H9 (cell line): ENCODE results near the gene CCDC78. TPM values are rescaled to one million over a fixed set of nuclear protein-coding genes. Genes with fewer than 3 reads are reported as not detected.
A peak's percentile ranks its signal among the peaks of the same experiment; 100 is the strongest.

Source experiments
- DNase-seq: peaks from one replicate; pipeline ENCODE4 v3.0.0-alpha.2; 2017
- H2AFZ ChIP-seq: one replicate; pipeline ENCODE4 v1.6.1; 2013; ENCODE audit warnings: mild to moderate bottlenecking, low read length, control low read depth, moderate library complexity
- H2AK5ac ChIP-seq: 2 replicates; pipeline ENCODE4 v1.6.1; 2013; ENCODE audit warnings: low read length, control low read depth, mixed read lengths; ENCODE audit not compliant: insufficient read length
- H2BK120ac ChIP-seq: one replicate; pipeline ENCODE4 v1.6.1; 2013; ENCODE audit warnings: low read depth, mild to moderate bottlenecking, low read length, control low read depth, inconsistent platforms; ENCODE audit not compliant: poor library complexity, severe bottlenecking
- H2BK12ac ChIP-seq: 2 replicates; pipeline ENCODE4 v1.6.1; 2013; ENCODE audit warnings: low read length, control low read depth, mixed read lengths, low read depth; ENCODE audit not compliant: insufficient read length
- H2BK15ac ChIP-seq: 2 replicates; pipeline ENCODE4 v1.6.1; 2013; ENCODE audit warnings: low read depth, low read length, control low read depth
- H2BK20ac ChIP-seq: one replicate; pipeline ENCODE4 v1.6.1; 2013; ENCODE audit warnings: low read depth, mild to moderate bottlenecking, low read length, control low read depth, inconsistent platforms; ENCODE audit not compliant: poor library complexity, severe bottlenecking
- H2BK5ac ChIP-seq: 2 replicates; pipeline ENCODE4 v1.6.1; 2013; ENCODE audit warnings: low read length, control low read depth, mixed read lengths; ENCODE audit not compliant: insufficient read length
- H3K14ac ChIP-seq: 2 replicates; pipeline ENCODE4 v1.6.1; 2013; ENCODE audit warnings: low read length, control low read depth; ENCODE audit not compliant: insufficient read depth
- H3K18ac ChIP-seq: 2 replicates; pipeline ENCODE4 v1.6.1; 2013; ENCODE audit warnings: low read depth, mild to moderate bottlenecking, mixed read lengths, low read length, control low read depth; ENCODE audit not compliant: insufficient read length
- H3K23ac ChIP-seq: 2 replicates; pipeline ENCODE4 v1.6.1; 2013; ENCODE audit warnings: low read length, control low read depth, mixed read lengths, low read depth; ENCODE audit not compliant: insufficient read length
- H3K23me2 ChIP-seq: 2 replicates; pipeline ENCODE4 v1.6.1; 2013; ENCODE audit warnings: low read depth, mild to moderate bottlenecking, mixed read lengths, low read length, control low read depth; ENCODE audit not compliant: insufficient read length, poor library complexity, severe bottlenecking
- H3K27ac ChIP-seq: 2 replicates; pipeline ENCODE4 v1.5.1; 2013; ENCODE audit warnings: low read length, control low read depth, mixed read lengths, low read depth; ENCODE audit not compliant: insufficient read length
- H3K27me3 ChIP-seq: 2 replicates; pipeline ENCODE4 v1.6.1; 2013; ENCODE audit warnings: low read length, control low read depth, inconsistent platforms; ENCODE audit not compliant: insufficient read depth
- H3K4ac ChIP-seq: 2 replicates; pipeline ENCODE4 v1.6.1; 2013; ENCODE audit warnings: low read depth, mild to moderate bottlenecking, control low read depth, inconsistent platforms, low read length, moderate library complexity
- H3K4me1 ChIP-seq: 2 replicates; pipeline ENCODE4 v1.6.1; 2013; ENCODE audit warnings: low read length, control low read depth, inconsistent platforms; ENCODE audit not compliant: insufficient read depth
- H3K4me2 ChIP-seq: 2 replicates; pipeline ENCODE4 v1.6.1; 2013; ENCODE audit warnings: low read length, control low read depth, mixed read lengths; ENCODE audit not compliant: insufficient read length, insufficient read depth
- H3K56ac ChIP-seq: 2 replicates; pipeline ENCODE4 v1.6.1; 2013; ENCODE audit warnings: low read depth, mild to moderate bottlenecking, mixed read lengths, low read length, control low read depth; ENCODE audit not compliant: insufficient read length
- H3K79me1 ChIP-seq: 2 replicates; pipeline ENCODE4 v1.6.1; 2013; ENCODE audit warnings: low read depth, mild to moderate bottlenecking, moderate library complexity, low read length, control low read depth, inconsistent platforms; ENCODE audit not compliant: insufficient read depth, poor library complexity, severe bottlenecking
- H3K79me2 ChIP-seq: 2 replicates; pipeline ENCODE4 v1.6.1; 2013; ENCODE audit warnings: low read length, control low read depth, inconsistent platforms; ENCODE audit not compliant: insufficient read depth
- H3K9ac ChIP-seq: 2 replicates; pipeline ENCODE4 v1.6.1; 2013; ENCODE audit warnings: low read length, control low read depth, mixed read lengths; ENCODE audit not compliant: insufficient read length; ENCODE audit errors: extremely low read depth
- H3K9me3 ChIP-seq: one replicate; pipeline ENCODE4 v1.6.1; 2013; ENCODE audit warnings: low read depth, low read length, inconsistent platforms; ENCODE audit not compliant: control insufficient read depth
- H3T11ph ChIP-seq: one replicate; pipeline ENCODE4 v1.6.1; 2013; ENCODE audit warnings: mild to moderate bottlenecking, low read length, control low read depth, inconsistent platforms
- H4K20me1 ChIP-seq: one replicate; pipeline ENCODE4 v1.6.1; 2013; ENCODE audit not compliant: control insufficient read depth, insufficient read length, insufficient read depth
- H4K5ac ChIP-seq: 2 replicates; pipeline ENCODE4 v1.6.1; 2013; ENCODE audit warnings: low read depth, mild to moderate bottlenecking, mixed read lengths, low read length, control low read depth; ENCODE audit not compliant: insufficient read length
- H4K8ac ChIP-seq: replicated peaks from 2 replicates; pipeline ENCODE4 v1.6.1; 2013; ENCODE audit warnings: low read length, control low read depth, mixed read lengths, low read depth; ENCODE audit not compliant: insufficient read length
- H4K91ac ChIP-seq: 2 replicates; pipeline ENCODE4 v1.6.1; 2013; ENCODE audit warnings: low read depth, mild to moderate bottlenecking, moderate library complexity, mixed read lengths, low read length, control low read depth; ENCODE audit not compliant: insufficient read length
- H3K27ac Mint-ChIP-seq, 3 experiments: 2 replicates in 2 of 3; 3 replicates in 1 of 3; pipeline ENCODE4 v1.8.0; 2020 to 2021; ENCODE audit warnings: mixed read lengths in 3 of 3, mild to moderate bottlenecking in 1 of 3, moderate library complexity in 1 of 3
- H3K27me3 Mint-ChIP-seq: 2 replicates; pipeline ENCODE4 v1.8.0; 2021; ENCODE audit warnings: low read depth, mild to moderate bottlenecking, moderate library complexity, mixed read lengths
- H3K36me3 Mint-ChIP-seq, 3 experiments: 2 replicates in 2 of 3; 3 replicates in 1 of 3; pipeline ENCODE4 v1.8.0; 2020 to 2021; ENCODE audit warnings: low read depth in 3 of 3, mixed read lengths in 3 of 3; ENCODE audit not compliant: insufficient read depth in 1 of 3
- H3K4me1 Mint-ChIP-seq, 2 experiments: 2 replicates each; pipeline ENCODE4 v1.8.0; 2020; ENCODE audit warnings: mixed read lengths in 2 of 2
- H3K4me3 Mint-ChIP-seq, 2 experiments: 2 replicates in 1 of 2; 3 replicates in 1 of 2; pipeline ENCODE4 v1.8.0; 2020 to 2021; ENCODE audit warnings: mild to moderate bottlenecking in 2 of 2, mixed read lengths in 2 of 2, moderate library complexity in 1 of 2
- H3K9me3 Mint-ChIP-seq, 2 experiments: 2 replicates in 1 of 2; 3 replicates in 1 of 2; pipeline ENCODE4 v1.8.0; 2020; ENCODE audit warnings: mild to moderate bottlenecking in 2 of 2, mixed read lengths in 2 of 2, moderate library complexity in 1 of 2
- CTCF ChIP-seq: fragments of 200-600 bp; sonication (generic); conservative IDR thresholded peaks from 3 replicates; pipeline ENCODE4 v1.8.0; 2021; ENCODE audit warnings: antibody characterized with exemption, mild to moderate bottlenecking
- WGBS: extraction: QIAGEN DNeasy Blood & Tissue Kit; methylation state at CpG from one replicate; pipeline ENCODE4 v1.1.7; 2013; ENCODE audit warnings: missing lambda C conversion rate, low lambda C conversion rate, mixed read lengths; ENCODE audit not compliant: insufficient read length; ENCODE audit errors: extremely low coverage; 5-methylcytosine and 5-hydroxymethylcytosine counted together
- total RNA-seq: library from RNA; stranded (reverse); gene quantifications from 2 replicates; pipeline ENCODE4 v1.2.1, GENCODE V29; 2021

Gene CCDC78
- total RNA-seq, 1 experiment from 2014 or later: 12.1 TPM

- Histone ChIP-seq H2BK5ac (no peak overlapping the region), H3K4me1 (no peaks in the 10 kb centered on the region), H3K27me3 (peaks cover 55% of the 10 kb centered on the region; the same call in 1 of the 2 replicates), H3K23ac (no peak overlapping the region), H4K20me1 (no peaks in the 10 kb centered on the region), H2BK20ac (no peak overlapping the region), H3K27ac (no peak overlapping the region), H3K14ac (no peak overlapping the region), H2BK120ac (no peak overlapping the region), H3K56ac (no peak overlapping the region), H3K23me2 (peaks cover 4% of the 10 kb centered on the region), H2AK5ac (no peak overlapping the region), H2AFZ (no peak overlapping the region), H2BK12ac (no peak overlapping the region), H3K4ac (no peak overlapping the region), H3K18ac (no peak overlapping the region), H4K91ac (no peak overlapping the region), H3K79me1 (no peaks in the 10 kb centered on the region), H3T11ph (no peak overlapping the region), H4K8ac (no peak overlapping the region), H4K5ac (no peak overlapping the region), H3K9me3 (no peaks in the 10 kb centered on the region), H3K79me2 (no peaks in the 10 kb centered on the region), H3K4me2 (no peak overlapping the region), H2BK15ac (no peak overlapping the region), H3K9ac (no peak overlapping the region)
- H3K4me3 Mint-ChIP-seq: peak overlapping the region; percentile 40 to 63; a peak in 4 of 5 replicates
- no peak for TF ChIP-seq CTCF
- peaks cover 0 to 2% of the 10 kb centered on the region in 2 experiments; a peak in 1 of 5 replicates for H3K9me3 Mint-ChIP-seq
- peaks cover 0 to 7% of the 10 kb centered on the region in 2 experiments; a peak in 1 of 4 replicates for H3K4me1 Mint-ChIP-seq
- H3K27me3 Mint-ChIP-seq: peaks cover 88% of the 10 kb centered on the region
- H3K27ac Mint-ChIP-seq: no peak overlapping the region
- peaks cover 0 to 3% (median 0%) of the 10 kb centered on the region in 3 experiments; a peak in 2 of 7 replicates for H3K36me3 Mint-ChIP-seq
- no CpG with 5 or more reads among the region's 50 CpGs for WGBS
- DNase-seq: no peak
These were observed 21.5 kb downstream of the CCDC78 start for GRCh38 chr16:704552-705380.
